Measurements from ENCODE around the gene TESK2. TPM values are rescaled to one million over a fixed set of nuclear protein-coding genes. Genes with fewer than 3 reads are reported as not detected.

TESK2 gene
- total and polyA plus RNA-seq, 2 of the 8 experiments (the other 6 are each of a cell fraction or from before 2014, with no cell fraction given), result 10.8 to 12.6 TPM

DNA sequence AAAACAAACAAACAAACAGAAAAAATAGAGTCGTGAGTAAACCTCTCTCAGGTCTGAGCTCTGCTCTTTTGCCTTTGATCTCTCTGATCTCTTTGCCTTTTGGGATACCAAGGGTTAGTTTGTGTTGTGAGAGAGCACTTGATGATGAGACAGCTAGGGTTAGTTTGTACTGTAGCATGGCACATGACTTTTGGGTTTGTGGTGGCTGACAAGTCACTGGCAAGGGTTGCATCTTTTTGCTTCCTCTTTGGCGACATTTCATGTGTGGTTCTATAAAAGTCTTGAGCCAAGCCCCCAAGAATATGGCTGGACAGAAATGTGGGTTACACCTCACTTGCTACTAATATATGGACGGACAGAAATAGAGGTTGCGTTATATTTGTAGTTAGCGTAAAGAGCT is 60.5 kb downstream of the TESK2 start:
- no peak overlapping the region for H3K4me3 ChIP-seq (ENCODE audit: extremely low read depth in 1 of 4, insufficient read depth in 2 of 4, low read depth in 3 of 4, low read length in 4 of 4)
- no peak overlapping the region for H2BK12ac ChIP-seq (ENCODE audit: low read depth, low read length)
- H3K23me2 ChIP-seq (ENCODE audit: low read depth, low read length), result no peaks in the 10 kb centered on the region
- FAIRE-seq (no peak), DNase-seq (ENCODE audit: low read depth in 1 of 2, low spot score in 2 of 2) (no peak)
- no peaks in the 10 kb centered on the region for H3K79me1 ChIP-seq (ENCODE audit: low read depth, low read length)
- H4K5ac ChIP-seq (ENCODE audit: insufficient read length, low read depth, low read length), result no peak overlapping the region
- no peak overlapping the region for H3K18ac ChIP-seq (ENCODE audit: extremely low read depth, low read length)
- no peak overlapping the region for H3K4ac ChIP-seq (replicated peaks; ENCODE audit: insufficient read length, low read depth, low read length)
- CTCF ChIA-PET (ENCODE audit: partially characterized antibody), result interaction anchor here (0.6 to 1.3 kb wide), 3 partner anchors 14 to 645 kb away, joined by 3 to 4 read pairs (median 3); no protein-coding TSS in a partner anchor
- H3K56ac ChIP-seq (replicated peaks; ENCODE audit: insufficient read length, low read depth, low read length), result no peak overlapping the region
- H3K27ac ChIP-seq (ENCODE audit: low read depth, low read length), result no peak overlapping the region
- H4K20me1 ChIP-seq (replicated peaks in 1 of 2; ENCODE audit: control insufficient read depth in 1 of 2, insufficient read depth in 2 of 2, low read length in 2 of 2), result no peaks in the 10 kb centered on the region
- no peak overlapping the region for H3K9ac ChIP-seq (replicated peaks in 1 of 4; ENCODE audit: extremely low read depth in 1 of 4, low read depth in 3 of 4, low read length in 3 of 4)
- H3K27me3 ChIP-seq (replicated peaks in 1 of 4; ENCODE audit: control insufficient read depth in 3 of 4, extremely low read depth in 1 of 4, insufficient read depth in 3 of 4, low read length in 3 of 4), result no peaks in the 10 kb centered on the region; a peak in 1 of 7 replicates
- H3K23ac ChIP-seq (ENCODE audit: insufficient read length), result no peak overlapping the region
- no peaks in the 10 kb centered on the region for H3K4me1 ChIP-seq (replicated peaks in 1 of 4; ENCODE audit: control insufficient read depth in 3 of 4, insufficient read depth in 4 of 4, low read length in 3 of 4)
- no peak overlapping the region for H2AK5ac ChIP-seq (ENCODE audit: low read depth, low read length)
- WGBS, 2 experiments (ENCODE audit: extremely low coverage in 1 of 2, insufficient coverage in 1 of 2, insufficient read length in 1 of 2, insufficient replicate concordance in 2 of 2, low coverage in 1 of 2, low lambda C conversion rate in 2 of 2, missing lambda C conversion rate in 1 of 2), result 91% methylated on average over 5 of the region's 5 CpGs; no CpG with 5 or more reads in 1 of the 2 experiments
- no peak overlapping the region for H2BK120ac ChIP-seq (replicated peaks; ENCODE audit: low read depth, low read length)
- H3K14ac ChIP-seq (ENCODE audit: insufficient read length), result no peak overlapping the region
- POLR2A ChIA-PET (ENCODE audit: partially characterized antibody), result interaction anchor here (0.6 kb wide), 1 partner anchor 104 kb away, joined by 3 read pairs; no protein-coding TSS in a partner anchor
- H2BK5ac ChIP-seq (ENCODE audit: low read depth, low read length), result no peak overlapping the region
- no peak overlapping the region for H4K91ac ChIP-seq (replicated peaks; ENCODE audit: insufficient read length, low read length)
- no peak overlapping the region for H2BK20ac ChIP-seq (ENCODE audit: low read length)
- no peak overlapping the region for H4K8ac ChIP-seq (ENCODE audit: extremely low read depth, insufficient read depth, low read length)
- H2BK15ac ChIP-seq (ENCODE audit: low read length), result no peak overlapping the region
- no peak overlapping the region for H2AFZ ChIP-seq (ENCODE audit: low read length)
- H3K9me3 ChIP-seq (ENCODE audit: insufficient read depth in 2 of 2, low read depth in 1 of 2, low read length in 1 of 2), result no peaks in the 10 kb centered on the region
- H3K79me2 ChIP-seq (ENCODE audit: control insufficient read depth in 1 of 2, insufficient read depth in 2 of 2, low read length in 2 of 2), result no peaks in the 10 kb centered on the region
- H3K36me3 ChIP-seq (ENCODE audit: control insufficient read depth in 2 of 4, insufficient read depth in 4 of 4, low read length in 3 of 4), result no peaks in the 10 kb centered on the region
- no peak for TF ChIP-seq CREB1 (IDR thresholded peaks at IDR 0.05)
- no peak for TF ChIP-seq SIRT6 (IDR thresholded peaks at IDR 0.05; ENCODE audit: low read length)
- no peak for TF ChIP-seq TBP (IDR thresholded peaks at IDR 0.05; ENCODE audit: low read depth, low read length)
- no peak for TF ChIP-seq CTBP2 (IDR thresholded peaks at IDR 0.05; ENCODE audit: borderline replicate concordance, insufficient read depth, insufficient read length, low read length)
- TF ChIP-seq CHD2 (IDR thresholded peaks at IDR 0.05; ENCODE audit: low read length), result no peak
- no peak for TF ChIP-seq RBBP5 (IDR thresholded peaks at IDR 0.05; ENCODE audit: borderline replicate concordance, low read depth, low read length)
- TF ChIP-seq KDM5A (IDR thresholded peaks at IDR 0.05; ENCODE audit: low read length), result no peak
- TF ChIP-seq RNF2 (IDR thresholded peaks at IDR 0.05; ENCODE audit: borderline replicate concordance, low read depth, low read length, missing control alignments, poor library complexity, severe bottlenecking), result no peak
- no peak for TF ChIP-seq BACH1 (IDR thresholded peaks at IDR 0.05; ENCODE audit: low read length)
- TF ChIP-seq EGR1 (IDR thresholded peaks at IDR 0.05; ENCODE audit: borderline replicate concordance, low read depth, low read length), result no peak
- no peak for TF ChIP-seq POU5F1 (IDR thresholded peaks at IDR 0.05; ENCODE audit: low read depth, low read length)
- TF ChIP-seq GABPA (IDR thresholded peaks at IDR 0.05; ENCODE audit: borderline replicate concordance, insufficient read depth, low read length), result no peak
- no peak for TF ChIP-seq RXRA (IDR thresholded peaks at IDR 0.05; ENCODE audit: insufficient read depth, low read depth, low read length)
- H3K4me2 ChIP-seq (ENCODE audit: insufficient read depth in 1 of 2, low read depth in 2 of 2, low read length in 2 of 2), result no peak overlapping the region
